HFF-Myc (cell line): ENCODE measurements around the gene CAMK1D.

Experiments used
- DNase-seq: peaks from one replicate; pipeline ENCODE4 v3.0.0-alpha.2; 2011; ENCODE audit warnings: low read depth; ENCODE audit errors: extremely low read depth
- H3K4me3 ChIP-seq: replicated peaks from 2 replicates; pipeline ENCODE4 v1.5.1; 2011; ENCODE audit warnings: low read depth, mild to moderate bottlenecking, control low read depth, low read length
- TF ChIP-seq, protein P1 (sequence below): IDR thresholded peaks from 2 replicates; pipeline ENCODE4 v1.5.1; 2012; ENCODE audit warnings: mild to moderate bottlenecking, low read depth, low read length, control low read depth; ENCODE audit errors: missing control alignments

CAMK1D gene

DNA sequence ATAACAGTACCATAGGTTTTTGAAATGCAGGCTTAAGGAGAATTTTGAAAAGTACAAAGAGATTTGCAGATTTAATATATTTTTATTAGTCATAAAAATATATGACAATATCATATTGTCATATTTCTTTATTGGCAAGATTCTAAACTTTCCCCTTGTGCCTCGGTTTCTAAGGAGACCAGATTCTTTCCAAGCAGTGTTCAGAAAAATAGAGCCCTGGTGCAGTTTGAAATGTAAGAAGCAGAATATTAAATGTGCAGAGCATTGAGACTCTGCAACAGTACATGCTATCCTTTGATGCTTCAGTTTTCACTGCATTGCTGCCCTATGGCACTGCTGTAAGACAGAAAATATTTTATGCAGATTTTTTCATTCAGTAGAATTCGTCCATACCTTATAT lies 408.9 kb downstream of the CAMK1D start:
- no peak overlapping the region for H3K4me3 ChIP-seq
- no peak for DNase-seq
- TF ChIP-seq, protein P1, sequence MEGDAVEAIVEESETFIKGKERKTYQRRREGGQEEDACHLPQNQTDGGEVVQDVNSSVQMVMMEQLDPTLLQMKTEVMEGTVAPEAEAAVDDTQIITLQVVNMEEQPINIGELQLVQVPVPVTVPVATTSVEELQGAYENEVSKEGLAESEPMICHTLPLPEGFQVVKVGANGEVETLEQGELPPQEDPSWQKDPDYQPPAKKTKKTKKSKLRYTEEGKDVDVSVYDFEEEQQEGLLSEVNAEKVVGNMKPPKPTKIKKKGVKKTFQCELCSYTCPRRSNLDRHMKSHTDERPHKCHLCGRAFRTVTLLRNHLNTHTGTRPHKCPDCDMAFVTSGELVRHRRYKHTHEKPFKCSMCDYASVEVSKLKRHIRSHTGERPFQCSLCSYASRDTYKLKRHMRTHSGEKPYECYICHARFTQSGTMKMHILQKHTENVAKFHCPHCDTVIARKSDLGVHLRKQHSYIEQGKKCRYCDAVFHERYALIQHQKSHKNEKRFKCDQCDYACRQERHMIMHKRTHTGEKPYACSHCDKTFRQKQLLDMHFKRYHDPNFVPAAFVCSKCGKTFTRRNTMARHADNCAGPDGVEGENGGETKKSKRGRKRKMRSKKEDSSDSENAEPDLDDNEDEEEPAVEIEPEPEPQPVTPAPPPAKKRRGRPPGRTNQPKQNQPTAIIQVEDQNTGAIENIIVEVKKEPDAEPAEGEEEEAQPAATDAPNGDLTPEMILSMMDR: no peak

DNA sequence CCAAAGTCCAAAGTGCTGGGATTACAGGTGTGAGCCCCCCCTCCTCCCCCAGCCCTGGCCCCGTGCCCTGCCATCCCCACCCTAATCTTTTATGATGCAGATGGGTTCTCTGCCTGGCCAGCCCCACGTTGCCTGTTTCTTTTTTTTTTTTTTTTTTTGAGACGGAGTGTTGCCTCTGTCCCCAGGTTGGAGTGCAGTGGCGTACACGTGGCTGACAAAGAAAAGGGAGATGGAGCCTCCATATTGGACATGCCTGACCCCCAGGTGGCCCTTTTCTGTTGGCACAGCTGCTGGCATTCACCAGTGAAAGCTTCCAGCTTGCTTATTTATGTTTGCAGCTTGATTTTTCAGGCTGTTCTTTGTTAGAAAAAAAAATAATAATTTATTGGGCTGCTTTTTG lies 416.9 kb downstream of the CAMK1D start:
- no peak for DNase-seq
- TF ChIP-seq, protein P1: no peak
- H3K4me3 ChIP-seq: no peak overlapping the region

DNA sequence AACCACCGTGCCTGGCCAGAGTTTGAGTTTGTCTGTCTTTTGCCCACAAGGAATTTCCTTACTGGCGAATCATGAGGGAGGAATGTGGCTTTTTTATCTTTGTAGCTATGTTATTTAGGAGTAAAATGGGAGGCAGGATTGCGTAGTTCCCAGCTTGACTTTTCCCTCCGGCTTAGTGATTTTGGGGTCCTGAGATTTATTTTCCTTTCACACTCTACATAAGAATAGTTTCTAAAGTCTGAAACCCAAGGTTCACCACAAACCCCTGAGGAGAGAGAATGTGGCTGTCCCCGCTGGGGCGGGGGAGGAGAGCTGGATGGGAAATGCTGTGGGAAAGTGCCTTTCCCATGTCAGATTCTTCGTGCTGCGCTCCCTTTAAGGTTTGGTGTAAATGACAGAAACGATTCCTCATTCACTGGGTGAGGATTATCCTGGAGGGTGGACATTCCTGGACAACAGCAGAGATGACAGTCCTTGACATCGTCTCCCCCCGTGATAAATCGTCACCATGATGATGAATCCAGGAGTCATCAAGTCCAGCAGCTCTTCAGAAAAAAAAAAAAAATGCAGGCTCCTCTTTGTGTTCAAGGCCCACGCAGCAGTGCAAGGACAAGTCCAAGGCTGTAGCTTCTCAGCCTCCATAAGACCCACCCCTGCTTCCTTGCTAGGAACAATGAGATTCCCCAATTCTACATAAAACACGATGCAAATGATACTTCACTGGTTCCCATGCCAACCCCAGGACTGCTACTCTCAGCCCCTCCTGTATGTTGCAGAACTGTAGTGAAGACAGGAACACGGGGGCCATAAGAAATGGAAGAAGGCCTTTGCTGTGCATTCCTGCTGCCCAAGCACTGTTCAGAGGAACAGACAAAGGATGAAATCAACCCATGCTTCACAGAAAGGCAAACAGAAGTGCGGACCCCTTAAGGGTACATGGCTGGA lies 419.1 kb downstream of the CAMK1D start:
- no peak overlapping the region for H3K4me3 ChIP-seq

DNA sequence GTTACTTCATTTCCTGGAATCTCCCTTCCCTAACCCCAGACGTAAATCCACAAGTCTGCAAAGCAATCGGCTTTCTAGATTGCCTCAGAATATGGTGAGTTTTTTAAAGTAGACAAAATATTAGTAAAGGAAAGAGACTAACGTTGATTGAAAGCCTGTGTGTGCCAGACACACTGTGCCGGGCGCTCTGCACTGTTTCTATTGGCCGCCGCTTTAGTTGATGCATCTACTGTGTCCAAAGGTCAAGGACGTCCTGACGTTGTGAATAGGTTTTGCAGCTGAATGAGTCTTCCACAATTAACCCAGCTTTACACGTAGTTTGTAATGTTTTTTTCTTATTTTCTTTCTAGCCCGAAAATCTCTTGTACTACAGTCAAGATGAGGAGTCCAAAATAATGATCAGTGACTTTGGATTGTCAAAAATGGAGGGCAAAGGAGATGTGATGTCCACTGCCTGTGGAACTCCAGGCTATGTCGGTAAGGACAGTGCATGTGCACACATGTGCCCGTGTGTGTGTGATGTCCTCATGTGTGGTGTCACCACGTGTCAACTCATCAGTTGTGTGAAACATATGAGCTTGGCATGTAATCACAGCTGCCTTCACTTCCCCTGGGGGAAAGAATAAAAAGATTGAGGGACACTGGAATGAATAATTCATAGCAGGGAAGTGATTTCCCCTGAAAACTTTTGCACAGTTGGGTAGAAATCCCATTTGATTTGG lies 420.1 kb downstream of the CAMK1D start:
- H3K4me3 ChIP-seq: no peak overlapping the region
- DNase-seq: no peak
- TF ChIP-seq, protein P1: no peak

More for the DNA sequence above, 419.1 kb downstream of the CAMK1D start:
- TF ChIP-seq, protein P1: no peak
- DNase-seq: no peak

DNA sequence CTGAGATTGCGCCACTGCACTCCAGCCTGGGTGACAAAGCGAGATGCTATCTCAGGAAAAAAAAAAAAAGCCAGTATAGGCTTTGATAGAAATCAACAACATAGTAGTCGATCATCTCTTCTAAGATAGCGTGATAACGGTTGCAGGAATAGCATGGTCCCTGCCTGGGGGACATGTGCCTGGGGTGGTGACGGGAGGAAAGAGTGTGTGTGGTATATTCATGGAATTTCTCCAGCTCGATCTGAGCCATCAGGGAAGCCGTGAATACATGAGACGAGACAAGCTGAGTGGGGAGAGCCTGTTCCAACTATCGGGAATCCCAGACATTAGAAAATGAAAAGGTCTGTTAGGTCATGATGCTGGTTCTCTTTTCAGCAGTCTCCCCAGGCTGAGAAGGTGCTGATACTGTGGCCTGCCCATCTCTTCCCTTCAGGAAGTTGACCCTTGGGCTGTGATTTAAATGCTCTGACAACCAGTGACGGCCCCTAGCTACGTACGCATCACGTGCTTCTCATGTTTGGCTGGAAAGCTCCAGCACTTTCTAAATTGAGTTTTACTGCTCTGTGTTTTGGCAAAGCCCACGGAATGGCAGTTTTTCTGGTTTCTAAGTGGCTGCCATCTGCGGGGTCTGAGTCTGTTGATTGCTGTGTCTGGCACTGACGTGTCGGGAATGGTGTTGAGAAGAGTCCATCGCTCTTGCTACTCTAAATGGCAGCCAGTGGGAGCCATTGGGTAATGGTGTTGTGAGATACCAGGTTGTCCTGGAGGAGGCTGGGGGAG lies 422.8 kb downstream of the CAMK1D start:
- TF ChIP-seq, protein P1: no peak
- DNase-seq: no peak

DNA sequence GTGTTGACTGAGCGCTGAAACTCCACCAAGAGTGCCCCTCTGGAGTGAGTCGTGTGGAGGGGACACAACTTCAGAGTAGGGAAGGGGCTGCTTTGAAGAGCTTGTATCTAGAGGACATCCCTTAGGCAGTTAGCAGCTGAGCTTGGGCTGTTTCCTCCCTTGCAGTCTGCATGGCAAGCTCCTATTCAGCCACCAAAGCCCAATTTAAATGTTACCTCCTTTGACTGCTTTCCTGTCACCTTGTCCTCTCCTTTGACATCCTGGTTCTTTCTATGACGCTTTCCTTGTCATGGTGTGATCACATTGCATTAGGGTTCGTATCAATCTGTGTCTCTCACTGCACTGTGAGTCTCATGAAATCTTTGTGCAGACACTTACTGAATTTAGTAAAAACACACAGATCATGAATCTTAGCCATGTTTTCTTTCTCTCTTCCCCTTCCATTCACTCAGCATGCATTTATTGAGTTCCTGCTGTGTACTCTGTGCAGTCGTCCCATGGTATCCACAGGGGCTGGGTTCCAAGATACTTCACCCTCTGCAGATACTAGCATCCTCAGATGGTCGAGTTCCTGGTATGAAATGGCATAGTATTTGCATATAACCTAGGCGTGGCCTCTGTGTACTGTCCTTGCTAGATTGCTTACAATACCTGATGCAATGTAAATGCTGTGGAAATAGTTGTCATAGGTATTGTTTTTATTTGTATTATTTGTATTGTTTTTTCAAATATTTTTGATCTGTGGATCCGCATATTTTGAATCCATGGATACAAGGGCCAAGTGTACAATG lies 423.6 kb downstream of the CAMK1D start:
- DNase-seq: no peak
- TF ChIP-seq, protein P1: no peak

More for the DNA sequence above, 422.8 kb downstream of the CAMK1D start:
- H3K4me3 ChIP-seq: no peak overlapping the region

More for the DNA sequence above, 423.6 kb downstream of the CAMK1D start:
- H3K4me3 ChIP-seq: no peak overlapping the region
